PC-9 (cell line): Measurements from ENCODE around the gene ZRANB1. TPM values are rescaled to one million over a fixed set of nuclear protein-coding genes. Genes with fewer than 3 reads are reported as not detected.

ENCODE experiments used
- BruUV-seq: library from RNA; stranded (reverse); fragments of 400-500 nt; replicated peaks from 2 replicates; lab custom pipeline; 2021; lab: Mats Ljungman, UMichigan
- CTCF ChIA-PET: fragments of 300-600 bp; sonication (Branson Sonifier 250); formaldehyde crosslinking; loops from one replicate; lab custom pipeline; 2022; ENCODE audit warnings: antibody characterized with exemption; lab: Charles Lee
- POLR2A ChIA-PET: fragments of 300-600 bp; sonication (Branson Sonifier 250); formaldehyde crosslinking; loops from one replicate; lab custom pipeline; 2022; ENCODE audit warnings: antibody characterized with exemption; ENCODE audit not compliant: unreplicated experiment; lab: Charles Lee
- DNase-seq, 2 experiments: peaks; one replicate each; pipeline versions ENCODE4 v3.0.0 to v3.0.0-alpha.2; 2015 to 2022; ENCODE audit warnings: mixed read lengths in 1 of 2
- H2AFZ ChIP-seq: fragments of 200-600 bp; sonication (generic); 2 replicates; pipeline ENCODE4 v1.8.1; 2017; ENCODE audit warnings: antibody characterized with exemption
- H3F3A ChIP-seq: fragments of 200-600 bp; sonication (generic); 2 replicates; pipeline ENCODE4 v1.8.1; 2017; ENCODE audit warnings: antibody characterized with exemption, mild to moderate bottlenecking, low read depth; ENCODE audit not compliant: insufficient read depth
- H3K27ac ChIP-seq: fragments of 200-600 bp; sonication (generic); 2 replicates; pipeline ENCODE4 v1.6.1; 2016; ENCODE audit warnings: mixed run types
- H3K27me3 ChIP-seq: fragments of 200-600 bp; sonication (generic); 2 replicates; pipeline ENCODE4 v1.6.1; 2016; ENCODE audit warnings: low read depth, mixed run types; ENCODE audit not compliant: insufficient read depth
- H3K36me3 ChIP-seq: fragments of 200-600 bp; sonication (generic); 2 replicates; pipeline ENCODE4 v1.6.1; 2016; ENCODE audit warnings: low read depth, mixed run types
- H3K4me1 ChIP-seq: fragments of 200-600 bp; sonication (generic); replicated peaks from 2 replicates; pipeline ENCODE4 v1.6.1; 2016; ENCODE audit warnings: mixed run types; ENCODE audit not compliant: insufficient read depth
- H3K4me2 ChIP-seq: fragments of 200-600 bp; sonication (generic); 2 replicates; pipeline ENCODE4 v1.6.1; 2017; ENCODE audit warnings: mixed run types
- H3K4me3 ChIP-seq: fragments of 200-600 bp; sonication (generic); 2 replicates; pipeline ENCODE4 v1.6.1; 2016; ENCODE audit warnings: mixed run types
- H3K79me2 ChIP-seq: fragments of 200-600 bp; sonication (generic); 2 replicates; pipeline ENCODE4 v1.6.1; 2017; ENCODE audit warnings: low read depth, mixed run types
- H3K9me2 ChIP-seq: fragments of 200-600 bp; sonication (generic); 2 replicates; pipeline ENCODE4 v1.8.1; 2017; ENCODE audit warnings: mild to moderate bottlenecking; ENCODE audit not compliant: insufficient read depth
- H3K9me3 ChIP-seq: fragments of 200-600 bp; sonication (generic); 2 replicates; pipeline ENCODE4 v1.8.1; 2016; ENCODE audit warnings: low read depth; ENCODE audit not compliant: insufficient read depth
- H4K20me1 ChIP-seq: fragments of 200-600 bp; sonication (generic); 2 replicates; pipeline ENCODE4 v1.8.1; 2017; ENCODE audit not compliant: insufficient read depth
- CTCF ChIP-seq: fragments of 200-600 bp; sonication (generic); conservative IDR thresholded peaks from 2 replicates; pipeline ENCODE4 v1.6.1; 2017; ENCODE audit warnings: mixed run types, antibody characterized with exemption, mild to moderate bottlenecking, moderate library complexity
- EZH2 ChIP-seq: fragments of 200-600 bp; sonication (generic); IDR thresholded peaks from 2 replicates; pipeline ENCODE4 v1.8.0; 2017; ENCODE audit warnings: antibody characterized with exemption, low read depth
- intact Hi-C: fragments of 100-400 bp; cut with micrococcal nuclease; formaldehyde crosslinking; loops from one replicate; pipeline ENCODE4 v1.10.0; 2022; ENCODE audit not compliant: unreplicated experiment
- total RNA-seq: library from RNA; stranded (reverse); gene quantifications from 2 replicates; pipeline ENCODE4 v1.2.3, GENCODE V29; 2021

The ZRANB1 gene
- total RNA-seq, 1 experiment from 2014 or later: 10.9 TPM

- TF ChIP-seq EZH2: no peak
- H2AFZ ChIP-seq: no peak overlapping the region
- intact Hi-C loops: no loop called here
- no peaks in the 10 kb centered on the region for H3K9me3 ChIP-seq
- no peaks in the 10 kb centered on the region for H3K9me2 ChIP-seq
- H3K4me3 ChIP-seq: no peak overlapping the region
- H4K20me1 ChIP-seq: peaks cover 10% of the 10 kb centered on the region
- ChIA-PET CTCF (no interaction called here), POLR2A (no interaction called here)
- no peaks in the 10 kb centered on the region; the same call in 1 of the 2 replicates for H3K79me2 ChIP-seq
- H3K36me3 ChIP-seq: no peaks in the 10 kb centered on the region
- no peak overlapping the region for H3K27ac ChIP-seq
- no peaks in the 10 kb centered on the region for H3K4me1 ChIP-seq
- no peaks in the 10 kb centered on the region for H3K27me3 ChIP-seq
- H3K4me2 ChIP-seq: no peak overlapping the region
- H3F3A ChIP-seq: no peaks in the 10 kb centered on the region
- no TSS peak for BruUV-seq
- no peak for DNase-seq
Observed at GRCh38 chr10:124999433-125000365, 57.8 kb downstream of the ZRANB1 start.

- Histone ChIP-seq H2AFZ (no peak overlapping the region), H3K79me2 (no peaks in the 10 kb centered on the region; the same call in 1 of the 2 replicates), H3K27ac (no peak overlapping the region), H4K20me1 (peaks cover 10% of the 10 kb centered on the region), H3K9me3 (no peaks in the 10 kb centered on the region), H3K36me3 (no peaks in the 10 kb centered on the region), H3K9me2 (no peaks in the 10 kb centered on the region), H3K27me3 (no peaks in the 10 kb centered on the region), H3K4me3 (no peak overlapping the region), H3K4me2 (no peak overlapping the region), H3F3A (no peaks in the 10 kb centered on the region), H3K4me1 (no peaks in the 10 kb centered on the region)
- intact Hi-C loops: no loop called here
- no peak for TF ChIP-seq EZH2
- POLR2A ChIA-PET: no interaction called here
- no peak for DNase-seq
- CTCF ChIA-PET: no interaction called here
- no TSS peak for BruUV-seq
Observed at GRCh38 chr10:125000366-125001312, 58.7 kb downstream of the ZRANB1 start.

GRCh38 chr10:125001313-125002046, 59.6 kb downstream of the ZRANB1 start:
- no peaks in the 10 kb centered on the region; the same call in 1 of the 2 replicates for H3K79me2 ChIP-seq
- H4K20me1 ChIP-seq: peaks cover 10% of the 10 kb centered on the region
- H3F3A ChIP-seq: no peaks in the 10 kb centered on the region
- intact Hi-C loops: no loop called here
- H3K9me2 ChIP-seq: no peaks in the 10 kb centered on the region
- no peaks in the 10 kb centered on the region for H3K4me1 ChIP-seq
- H2AFZ ChIP-seq: no peak overlapping the region
- BruUV-seq: no TSS peak
- CTCF ChIA-PET: no interaction called here
- H3K27ac ChIP-seq: no peak overlapping the region
- no peaks in the 10 kb centered on the region for H3K27me3 ChIP-seq
- POLR2A ChIA-PET: no interaction called here
- H3K36me3 ChIP-seq: no peaks in the 10 kb centered on the region
- H3K9me3 ChIP-seq: no peaks in the 10 kb centered on the region
- no peak for DNase-seq
- no peak for TF ChIP-seq CTCF
- TF ChIP-seq EZH2: no peak
- H3K4me3 ChIP-seq: no peak overlapping the region
- H3K4me2 ChIP-seq: no peak overlapping the region
